HepG2 (cell line): Measurements from ENCODE around the gene LZTR1. TPM values are rescaled to one million over a fixed set of nuclear protein-coding genes. Genes with fewer than 3 reads are reported as not detected.

ENCODE experiments used
- ATF7 ChIP-seq, 2 experiments: fragments of 450-650 bp in 1 of 2; sonication (generic) in 1 of 2; formaldehyde crosslinking in 1 of 2; IDR thresholded peaks; 2 replicates each; pipeline versions ENCODE4 v1.4.0 to v1.6.1; 2016 to 2020; ENCODE audit warnings: antibody characterized with exemption in 1 of 2, mild to moderate bottlenecking in 1 of 2, missing genetic modification reagents in 1 of 2
- BRD4 ChIP-seq: sonication (generic); formaldehyde crosslinking; IDR thresholded peaks from 2 replicates; pipeline ENCODE4 v1.4.0; 2020; ENCODE audit warnings: missing genetic modification reagents
- FOXA1 ChIP-seq, 2 experiments: fragments of 450-650 bp in 1 of 2; sonication (generic) in 1 of 2; formaldehyde crosslinking in 1 of 2; IDR thresholded peaks; 2 replicates each; pipeline versions ENCODE4 v1.4.0 to v1.6.1; 2016 to 2020; ENCODE audit warnings: missing genetic modification reagents in 1 of 2
- HNRNPLL ChIP-seq: fragments of 200-400 bp; formaldehyde crosslinking; IDR thresholded peaks from 2 replicates; pipeline ENCODE4 v1.6.1; 2017; ENCODE audit warnings: mild to moderate bottlenecking, low read depth, low read length; ENCODE audit not compliant: poor library complexity, severe bottlenecking
- MTF1 ChIP-seq: sonication (generic); formaldehyde crosslinking; IDR thresholded peaks from 2 replicates; pipeline ENCODE4 v1.5.0; 2020; ENCODE audit warnings: missing genetic modification reagents
- NONO ChIP-seq, 2 experiments: fragments of 450-650 bp in 1 of 2; sonication (generic) in 1 of 2; formaldehyde crosslinking in 1 of 2; IDR thresholded peaks in 1 of 2; conservative IDR thresholded peaks in 1 of 2; 2 replicates each; pipeline versions ENCODE4 v1.6.1 to v1.8.0; 2017 to 2022; ENCODE audit warnings: mild to moderate bottlenecking in 1 of 2, missing genetic modification reagents in 1 of 2, moderate library complexity in 1 of 2
- PITX1 ChIP-seq: sonication (generic); formaldehyde crosslinking; IDR thresholded peaks from 2 replicates; pipeline ENCODE4 v1.5.1; 2020; ENCODE audit warnings: mild to moderate bottlenecking, missing genetic modification reagents
- SOX6 ChIP-seq, 2 experiments: fragments of 450-650 bp in 1 of 2; sonication (generic) in 1 of 2; formaldehyde crosslinking in 1 of 2; IDR thresholded peaks; 2 replicates each; pipeline versions ENCODE4 v1.4.0 to v1.6.1; 2017 to 2020; ENCODE audit warnings: antibody characterized with exemption in 1 of 2, mild to moderate bottlenecking in 1 of 2, missing genetic modification reagents in 1 of 2
- SPEN ChIP-seq: sonication (generic); formaldehyde crosslinking; IDR thresholded peaks from 2 replicates; pipeline ENCODE4 v1.5.1; 2020; ENCODE audit warnings: low read depth, mild to moderate bottlenecking, missing genetic modification reagents
- SSRP1 ChIP-seq: IDR thresholded peaks from 2 replicates; pipeline ENCODE4 v1.6.1; 2016; ENCODE audit warnings: control low read depth
- ZEB1 ChIP-seq: IDR thresholded peaks from 2 replicates; pipeline ENCODE4 v1.6.1; 2012; ENCODE audit warnings: mild to moderate bottlenecking, low read depth, inconsistent platforms; ENCODE audit not compliant: insufficient replicate concordance
- ZFP62 ChIP-seq: sonication (generic); formaldehyde crosslinking; IDR thresholded peaks from 2 replicates; pipeline ENCODE4 v1.4.0; 2020; ENCODE audit warnings: missing genetic modification reagents
- ZKSCAN5 ChIP-seq: sonication (generic); formaldehyde crosslinking; IDR thresholded peaks from 2 replicates; pipeline ENCODE4 v1.5.1; 2020; ENCODE audit warnings: mild to moderate bottlenecking, missing genetic modification reagents
- ZNF234 ChIP-seq: sonication (generic); formaldehyde crosslinking; conservative IDR thresholded peaks from 2 replicates; pipeline ENCODE4 v1.5.1; 2020; ENCODE audit warnings: mild to moderate bottlenecking, missing genetic modification reagents
- ZNF333 ChIP-seq: sonication (generic); formaldehyde crosslinking; IDR thresholded peaks from 2 replicates; pipeline ENCODE4 v1.4.0; 2020; ENCODE audit warnings: mild to moderate bottlenecking, missing genetic modification reagents, borderline replicate concordance
- ZNF34 ChIP-seq: sonication (generic); formaldehyde crosslinking; IDR thresholded peaks from 2 replicates; pipeline ENCODE4 v1.4.0; 2020; ENCODE audit warnings: mild to moderate bottlenecking, missing genetic modification reagents, borderline replicate concordance
- ZNF430 ChIP-seq: sonication (generic); formaldehyde crosslinking; IDR thresholded peaks from 2 replicates; pipeline ENCODE4 v1.9.0; 2021; ENCODE audit warnings: mild to moderate bottlenecking, missing genetic modification reagents
- ZNF460 ChIP-seq: sonication (generic); formaldehyde crosslinking; IDR thresholded peaks from 2 replicates; pipeline ENCODE4 v1.5.1; 2020; ENCODE audit warnings: missing genetic modification reagents, mild to moderate bottlenecking, borderline replicate concordance
- ZNF607 ChIP-seq: sonication (generic); formaldehyde crosslinking; IDR thresholded peaks from 2 replicates; pipeline ENCODE4 v1.5.1; 2020; ENCODE audit warnings: missing genetic modification reagents, mild to moderate bottlenecking, borderline replicate concordance
- ZNF629 ChIP-seq: sonication (generic); formaldehyde crosslinking; conservative IDR thresholded peaks from 2 replicates; pipeline ENCODE4 v1.5.0; 2020; ENCODE audit warnings: missing genetic modification reagents
- ZNF746 ChIP-seq: sonication (generic); formaldehyde crosslinking; IDR thresholded peaks from 2 replicates; pipeline ENCODE4 v1.8.0; 2022; ENCODE audit warnings: mild to moderate bottlenecking, missing genetic modification reagents
- ZNF749 ChIP-seq: sonication (generic); formaldehyde crosslinking; IDR thresholded peaks from 2 replicates; pipeline ENCODE4 v1.8.0; 2022; ENCODE audit warnings: mild to moderate bottlenecking, missing genetic modification reagents, moderate library complexity, borderline replicate concordance
- ZNF83 ChIP-seq: sonication (generic); formaldehyde crosslinking; IDR thresholded peaks from 2 replicates; pipeline ENCODE4 v1.4.0; 2020; ENCODE audit warnings: missing genetic modification reagents, mild to moderate bottlenecking, borderline replicate concordance
- ZZZ3 ChIP-seq: sonication (generic); formaldehyde crosslinking; IDR thresholded peaks from 2 replicates; pipeline ENCODE4 v1.4.0; 2020; ENCODE audit warnings: missing genetic modification reagents, mild to moderate bottlenecking, borderline replicate concordance
- polyA plus RNA-seq, 8 experiments: library from polyadenylated mRNA; depleted of rRNA in 3 of 8; stranded (reverse) in 7 of 8; unstranded in 1 of 8; fragments of >200 nt; fragmentation: Illumina TruSeq in 4 of 8; extraction: Trizol in 4 of 8; gene quantifications; 2 replicates each; pipeline versions ENCODE4 v1.2.1 to v1.2.3, GENCODE V29; 2011 to 2016; ENCODE audit warnings: low read depth in 4 of 8, missing spikeins in 1 of 8, mixed read lengths in 1 of 8; ENCODE audit not compliant: insufficient read depth in 1 of 8
- total RNA-seq, 5 experiments: library from RNA; depleted of rRNA; stranded (reverse); fragments of >200 nt; fragmentation: Illumina TruSeq; extraction: Trizol; gene quantifications; 2 replicates each; pipeline ENCODE4 v1.2.3, GENCODE V29; 2016; ENCODE audit warnings: low read depth in 1 of 5
- TF ChIP-seq, protein P1 (sequence below): sonication (generic); formaldehyde crosslinking; conservative IDR thresholded peaks from 2 replicates; pipeline ENCODE4 v1.8.0; 2022; ENCODE audit warnings: mild to moderate bottlenecking, moderate library complexity, missing genetic modification reagents
- TF ChIP-seq, protein P2 (sequence below): sonication (generic); formaldehyde crosslinking; IDR thresholded peaks from 2 replicates; pipeline ENCODE4 v1.5.0; 2020; ENCODE audit warnings: missing genetic modification reagents

Gene LZTR1
- total and polyA plus RNA-seq, 2 of the 13 experiments (the other 11 are each of a cell fraction or from before 2014, with no cell fraction given), result 21.8 to 22.4 TPM

DNA sequence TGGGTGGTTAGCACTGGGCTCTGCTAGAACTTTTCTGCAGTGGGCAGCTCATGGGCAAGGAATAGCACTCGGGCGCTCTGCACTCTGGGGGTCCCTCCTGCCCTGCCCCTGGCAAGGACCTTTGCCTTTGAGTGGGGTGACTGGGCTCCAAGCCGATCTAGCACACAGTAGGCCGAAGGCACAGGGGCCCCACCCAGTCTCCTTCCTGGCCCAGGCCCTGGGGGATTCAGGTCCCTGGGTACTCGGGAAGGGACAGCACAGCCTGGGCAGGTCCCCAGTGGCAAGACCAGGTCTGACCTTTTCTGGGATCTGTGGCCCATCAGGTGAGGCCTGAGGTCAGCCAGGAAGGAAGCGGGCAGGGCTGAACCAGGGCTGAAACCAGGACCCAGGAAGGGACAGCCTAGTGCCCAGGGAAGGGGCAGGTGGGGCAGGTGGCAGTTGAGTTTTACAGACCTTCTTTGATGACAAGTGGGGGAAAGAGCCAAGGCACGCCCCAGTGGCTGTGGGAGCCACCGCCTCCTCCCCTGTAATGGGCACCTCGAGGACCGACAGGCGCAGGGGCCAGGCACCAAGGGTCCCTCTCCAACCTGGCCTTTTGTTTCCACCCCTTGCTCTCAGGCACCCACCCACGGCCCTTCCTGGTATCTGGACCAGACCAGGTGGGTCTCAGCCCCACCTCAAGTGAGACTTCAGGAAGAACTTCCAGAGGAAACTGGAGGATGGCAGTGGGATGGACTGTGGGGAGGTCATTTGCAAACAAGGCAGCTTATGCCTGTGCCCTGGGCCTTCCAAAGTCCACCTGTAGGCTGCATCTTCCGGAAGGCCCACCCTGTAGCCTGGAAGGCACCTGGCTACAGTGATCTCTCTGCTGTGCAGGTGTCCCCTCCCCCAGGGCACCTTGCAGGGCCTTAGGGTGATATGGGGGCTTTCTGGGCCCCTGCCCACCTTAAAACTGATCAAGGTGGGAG is 15.9 kb upstream of the LZTR1 start (continued):
- TF ChIP-seq ZNF430 (CRISPR knock-in tag) (no peak), MTF1 (CRISPR knock-in tag) (no peak), ZKSCAN5 (CRISPR knock-in tag) (no peak), ZNF83 (CRISPR knock-in tag) (no peak), BRD4 (CRISPR knock-in tag) (no peak), ZNF34 (CRISPR knock-in tag) (no peak), SSRP1 (CRISPR knock-in tag) (no peak), ZNF629 (CRISPR knock-in tag) (0 out of 2 replicates have a peak, but pooled peaks have one; percentile 16), ZEB1 (peak; percentile 71), ATF7 (IDR thresholded peaks at IDR 0.05) (no peak), ATF7 (CRISPR knock-in tag; IDR thresholded peaks at IDR 0.05) (no peak), ZNF234 (CRISPR knock-in tag) (no peak), NONO (IDR thresholded peaks at IDR 0.05) (no peak), NONO (CRISPR knock-in tag; conservative IDR thresholded peaks at IDR 0.05) (no peak), ZFP62 (no peak), FOXA1 (IDR thresholded peaks at IDR 0.05) (no peak), FOXA1 (CRISPR knock-in tag; IDR thresholded peaks at IDR 0.05) (0 out of 2 replicates have a peak, but pooled peaks have one; percentile 47), ZNF460 (CRISPR knock-in tag) (no peak), SOX6 (IDR thresholded peaks at IDR 0.05) (no peak), SOX6 (CRISPR knock-in tag; IDR thresholded peaks at IDR 0.05) (no peak), SPEN (CRISPR knock-in tag) (no peak), ZNF607 (CRISPR knock-in tag) (no peak), ZNF746 (CRISPR knock-in tag) (no peak), ZNF333 (CRISPR knock-in tag) (no peak), ZZZ3 (CRISPR knock-in tag) (no peak), PITX1 (CRISPR knock-in tag) (no peak), HNRNPLL (no peak), ZNF749 (CRISPR knock-in tag) (no peak)
- TF ChIP-seq, protein P1, sequence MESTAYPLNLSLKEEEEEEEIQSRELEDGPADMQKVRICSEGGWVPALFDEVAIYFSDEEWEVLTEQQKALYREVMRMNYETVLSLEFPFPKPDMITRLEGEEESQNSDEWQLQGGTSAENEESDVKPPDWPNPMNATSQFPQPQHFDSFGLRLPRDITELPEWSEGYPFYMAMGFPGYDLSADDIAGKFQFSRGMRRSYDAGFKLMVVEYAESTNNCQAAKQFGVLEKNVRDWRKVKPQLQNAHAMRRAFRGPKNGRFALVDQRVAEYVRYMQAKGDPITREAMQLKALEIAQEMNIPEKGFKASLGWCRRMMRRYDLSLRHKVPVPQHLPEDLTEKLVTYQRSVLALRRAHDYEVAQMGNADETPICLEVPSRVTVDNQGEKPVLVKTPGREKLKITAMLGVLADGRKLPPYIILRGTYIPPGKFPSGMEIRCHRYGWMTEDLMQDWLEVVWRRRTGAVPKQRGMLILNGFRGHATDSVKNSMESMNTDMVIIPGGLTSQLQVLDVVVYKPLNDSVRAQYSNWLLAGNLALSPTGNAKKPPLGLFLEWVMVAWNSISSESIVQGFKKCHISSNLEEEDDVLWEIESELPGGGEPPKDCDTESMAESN (CRISPR knock-in tag), result no peak
- TF ChIP-seq, protein P2, sequence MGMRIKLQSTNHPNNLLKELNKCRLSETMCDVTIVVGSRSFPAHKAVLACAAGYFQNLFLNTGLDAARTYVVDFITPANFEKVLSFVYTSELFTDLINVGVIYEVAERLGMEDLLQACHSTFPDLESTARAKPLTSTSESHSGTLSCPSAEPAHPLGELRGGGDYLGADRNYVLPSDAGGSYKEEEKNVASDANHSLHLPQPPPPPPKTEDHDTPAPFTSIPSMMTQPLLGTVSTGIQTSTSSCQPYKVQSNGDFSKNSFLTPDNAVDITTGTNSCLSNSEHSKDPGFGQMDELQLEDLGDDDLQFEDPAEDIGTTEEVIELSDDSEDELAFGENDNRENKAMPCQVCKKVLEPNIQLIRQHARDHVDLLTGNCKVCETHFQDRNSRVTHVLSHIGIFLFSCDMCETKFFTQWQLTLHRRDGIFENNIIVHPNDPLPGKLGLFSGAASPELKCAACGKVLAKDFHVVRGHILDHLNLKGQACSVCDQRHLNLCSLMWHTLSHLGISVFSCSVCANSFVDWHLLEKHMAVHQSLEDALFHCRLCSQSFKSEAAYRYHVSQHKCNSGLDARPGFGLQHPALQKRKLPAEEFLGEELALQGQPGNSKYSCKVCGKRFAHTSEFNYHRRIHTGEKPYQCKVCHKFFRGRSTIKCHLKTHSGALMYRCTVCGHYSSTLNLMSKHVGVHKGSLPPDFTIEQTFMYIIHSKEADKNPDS (CRISPR knock-in tag), result no peak
